Measurements from ENCODE around the gene SFI1.
"Not testable (repeated sequence)": the region's sequence is repeated elsewhere in the genome, so short reads cannot be mapped to it uniquely, and the experiment has no call there.

Gene SFI1

DNA sequence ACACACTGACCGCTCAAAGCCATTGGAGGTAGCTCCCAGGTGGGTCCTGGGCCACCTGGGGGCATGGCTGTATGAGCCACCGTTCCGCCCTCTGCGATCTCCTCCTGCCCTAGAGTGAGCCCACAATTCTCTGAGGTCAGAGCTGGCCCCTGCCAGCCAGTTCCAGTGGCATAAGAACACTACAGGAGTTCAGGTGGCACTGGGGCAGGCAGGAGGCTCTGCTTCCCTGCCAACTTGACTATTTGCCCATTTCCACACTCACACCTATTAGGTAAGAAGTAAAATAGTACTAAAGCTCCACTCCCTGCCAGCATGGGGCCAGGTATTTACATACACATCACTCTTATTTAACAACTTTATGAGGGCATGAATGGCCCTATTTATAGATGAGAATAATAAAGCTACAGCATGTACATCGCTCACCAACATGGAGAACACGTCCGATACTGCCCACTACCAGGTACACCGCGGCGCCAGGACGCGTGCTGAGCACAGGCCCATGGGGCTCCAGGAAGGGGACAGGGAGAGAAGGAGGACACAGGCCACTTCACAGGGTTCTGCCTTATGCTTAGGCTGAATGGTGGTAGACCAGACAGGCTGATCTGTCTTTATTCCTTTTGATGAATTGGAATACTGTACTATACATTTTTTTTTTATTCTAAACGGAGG, 139.4 kb downstream of the SFI1 start:
- DNase-seq (ENCODE audit: low read depth in 2 of 2): no peak

DNA sequence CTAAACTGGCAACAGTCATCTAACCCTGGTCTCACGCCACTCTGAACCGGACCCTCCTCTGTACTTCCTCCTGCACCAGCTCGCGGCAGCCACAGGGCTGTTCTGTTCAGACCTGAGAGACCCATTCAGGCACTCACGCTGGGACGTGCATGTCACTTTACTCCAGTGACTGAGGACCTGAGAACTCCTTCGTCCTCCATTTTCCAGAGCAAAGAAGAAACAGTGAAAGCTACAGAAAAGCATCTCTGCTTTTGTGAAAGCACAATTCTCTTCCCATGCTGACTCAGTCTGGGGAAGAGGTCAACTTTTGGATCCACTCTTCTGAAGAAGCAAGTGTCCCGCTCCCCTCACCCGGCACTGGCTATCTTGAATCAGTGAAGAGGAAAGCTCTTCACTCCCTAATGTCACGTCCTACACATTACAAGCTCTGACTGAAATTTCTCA, 141.1 kb downstream of the SFI1 start:
- no peak for DNase-seq (ENCODE audit: low read depth in 2 of 2)

GRCh38 chr22:31637891-31638618, 141.7 kb downstream of the SFI1 start:
- no peak for DNase-seq (ENCODE audit: low read depth in 2 of 2)

DNA sequence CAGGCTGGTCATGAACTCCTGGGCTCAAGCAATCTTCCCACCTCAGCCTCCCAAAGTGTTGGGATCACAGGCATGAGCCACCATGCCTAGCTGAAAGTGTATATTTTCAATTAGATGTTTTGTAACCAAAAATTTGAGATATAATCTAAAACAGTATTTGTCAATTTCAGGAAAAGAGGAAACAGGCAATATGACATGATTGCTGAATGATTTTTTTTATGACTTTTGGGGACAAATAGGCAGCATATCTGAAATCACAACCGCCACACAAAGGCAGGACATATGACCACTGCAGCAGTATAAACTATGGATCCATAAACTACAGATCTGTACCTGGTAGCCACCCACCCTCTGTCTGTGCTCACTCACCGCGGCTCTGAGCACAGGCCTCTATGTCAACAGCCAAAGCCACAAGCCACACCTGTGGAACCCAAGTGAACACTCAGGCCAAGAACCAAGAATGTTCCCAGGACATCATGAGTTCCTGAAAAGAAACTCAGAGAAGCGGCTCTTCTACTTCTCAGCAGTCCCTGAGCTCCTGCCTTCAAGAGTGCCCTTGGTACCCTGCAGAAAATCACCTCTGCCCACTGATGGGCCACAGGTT, 143.2 kb downstream of the SFI1 start:
- DNase-seq (ENCODE audit: low read depth in 2 of 2): no peak

- DNase-seq (ENCODE audit: low read depth in 2 of 2): no peak
Observed at GRCh38 chr22:31646186-31647019, 150.1 kb downstream of the SFI1 start.

GRCh38 chr22:31647066-31647465, 150.7 kb downstream of the SFI1 start:
- no peak for DNase-seq (ENCODE audit: low read depth in 2 of 2)

GRCh38 chr22:31647523-31648320, 151.4 kb downstream of the SFI1 start:
- no peak for DNase-seq (ENCODE audit: low read depth in 2 of 2)

GRCh38 chr22:31650391-31650790, 154.1 kb downstream of the SFI1 start:
- no peak for DNase-seq (ENCODE audit: low read depth in 2 of 2)

- no peak for DNase-seq (ENCODE audit: low read depth in 2 of 2)
Observed at GRCh38 chr22:31651664-31652063, 155.3 kb downstream of the SFI1 start.

GRCh38 chr22:31652088-31652487, 155.8 kb downstream of the SFI1 start:
- DNase-seq (ENCODE audit: low read depth in 2 of 2): no peak

GRCh38 chr22:31652911-31653684, 156.8 kb downstream of the SFI1 start:
- no peak for DNase-seq (ENCODE audit: low read depth in 2 of 2)

DNA sequence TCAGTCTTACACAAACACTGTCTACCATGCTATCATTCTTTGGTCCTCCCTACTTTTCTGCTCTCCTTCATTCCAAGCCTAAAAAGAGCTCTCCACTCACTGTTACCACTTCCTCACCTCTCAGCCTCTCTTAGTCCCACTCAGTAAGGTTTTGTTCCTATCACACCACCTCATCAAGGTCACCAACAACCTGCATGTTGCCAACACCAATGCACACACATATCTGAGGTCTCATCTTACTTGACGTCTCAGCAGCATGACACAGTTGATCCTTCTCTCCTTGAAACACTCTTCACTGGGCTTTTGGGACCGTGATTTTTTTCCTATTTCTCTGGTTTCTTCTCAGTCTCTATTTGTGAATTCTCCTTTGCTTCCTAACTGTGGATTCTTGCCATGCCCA, 157.6 kb downstream of the SFI1 start:
- no peak for DNase-seq (ENCODE audit: low read depth in 2 of 2)

GRCh38 chr22:31654408-31654807, 158.1 kb downstream of the SFI1 start:
- no peak for DNase-seq (ENCODE audit: low read depth in 2 of 2)

DNA sequence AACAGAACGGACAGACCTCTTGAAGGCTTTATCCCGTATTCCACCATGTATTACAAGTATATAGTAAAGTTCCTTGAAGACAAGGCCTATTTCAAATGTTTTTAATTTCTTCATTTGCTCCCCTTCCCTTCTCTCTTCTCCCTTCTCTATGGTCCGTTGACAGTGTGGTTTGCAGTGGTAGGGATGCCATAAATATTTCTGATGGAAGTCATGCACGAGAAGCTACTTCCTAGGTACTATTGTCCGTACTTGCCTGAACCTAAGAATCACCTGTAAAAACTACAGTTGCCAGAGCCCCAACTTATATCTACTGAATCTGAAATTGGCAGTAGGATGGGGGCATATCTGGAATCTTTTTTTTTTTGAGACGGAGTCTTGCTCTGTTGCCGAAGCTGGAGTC, 162.9 kb downstream of the SFI1 start:
- no peak for DNase-seq (ENCODE audit: low read depth in 2 of 2)

DNA sequence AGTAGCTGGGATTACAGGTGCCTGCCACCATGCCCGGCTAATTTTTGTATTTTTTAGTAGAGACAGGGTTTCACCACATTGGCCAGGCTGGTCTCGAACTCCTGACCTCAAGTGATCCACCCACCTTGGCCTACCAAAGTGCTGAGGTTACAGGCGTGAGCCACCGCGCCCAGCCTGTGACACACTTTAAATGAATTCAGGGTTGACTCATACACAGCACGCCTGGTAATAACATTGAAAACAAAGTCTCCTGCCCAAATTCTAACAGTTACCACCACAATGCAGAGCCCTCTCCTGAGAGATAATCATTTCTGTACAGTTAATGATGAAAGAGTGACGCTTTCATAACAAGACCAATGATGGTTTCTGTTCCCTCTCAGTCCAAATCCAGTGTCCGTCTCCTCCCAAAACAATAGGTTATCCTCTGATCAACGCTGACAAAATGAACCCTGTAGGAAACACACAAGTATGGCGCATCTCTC, 164.6 kb downstream of the SFI1 start:
- not testable (repeated sequence) for DNase-seq (ENCODE audit: low read depth in 2 of 2)

GRCh38 chr22:31661851-31662667, 165.7 kb downstream of the SFI1 start, which contains the start of gene PISD:
Gene PISD (minus strand): TSS chr22:31662215. CDS start chr22:31662208, 7 bp downstream.
- peak; percentile 86 to 92 for DNase-seq (ENCODE audit: low read depth in 2 of 2)

DNA sequence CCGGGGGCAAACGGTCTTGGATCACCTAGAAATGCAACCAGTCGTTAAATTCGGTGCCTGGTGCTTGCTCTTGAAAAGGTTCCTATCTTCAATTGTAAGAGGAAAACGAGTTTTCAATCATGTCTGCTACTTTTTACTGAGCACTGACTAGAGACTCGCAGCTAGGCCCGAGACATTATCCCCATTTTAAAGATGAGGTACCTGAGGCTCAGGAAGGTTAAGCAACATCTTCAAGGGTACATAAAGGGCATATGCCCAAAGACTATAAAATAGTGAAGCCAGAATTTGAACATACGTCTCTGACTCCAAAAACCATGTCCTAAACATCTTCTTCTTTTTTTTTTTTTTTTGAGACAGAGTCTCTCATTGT, 166.3 kb downstream of the SFI1 start:
- DNase-seq (ENCODE audit: low read depth in 2 of 2): no peak

Measured in stimulated activated CD4-positive, alpha-beta T cell treated with anti-CD3 and anti-CD28 coated beads, Interleukin-1b, Interleukin-23, amount 100 ng/mL, for 1 hour (primary cell).